Renal cortical epithelial cell (primary cell): ENCODE measurements around the gene IFT25. TPM values are rescaled to one million over a fixed set of nuclear protein-coding genes. Genes with fewer than 3 reads are reported as not detected.
"Not testable (repeated sequence)": the region's sequence is repeated elsewhere in the genome, so short reads cannot be mapped to it uniquely, and the experiment has no call there.

Experiments
- DNase-seq: peaks from one replicate; pipeline ENCODE4 v3.0.0-alpha.2; 2011; ENCODE audit warnings: low read depth
- total RNA-seq: library from RNA; depleted of rRNA; stranded (reverse); fragments of >200 nt; gene quantifications from 2 replicates; pipeline ENCODE4 v1.2.3, GENCODE V29; 2014

The IFT25 gene
- total RNA-seq = 20.5 and 23.7 TPM in 2 replicates

- DNase-seq = peak; percentile 67
Measured at GRCh38 chr1:53945433-53946251, at the start of gene IFT25. Gene IFT25 (minus strand): TSS chr1:53945699. CDS start chr1:53940082, 5,617 bp downstream.

- DNase-seq = not testable (repeated sequence)
Measured at GRCh38 chr1:53994516-53994915, 49.0 kb upstream of the IFT25 start.

DNA sequence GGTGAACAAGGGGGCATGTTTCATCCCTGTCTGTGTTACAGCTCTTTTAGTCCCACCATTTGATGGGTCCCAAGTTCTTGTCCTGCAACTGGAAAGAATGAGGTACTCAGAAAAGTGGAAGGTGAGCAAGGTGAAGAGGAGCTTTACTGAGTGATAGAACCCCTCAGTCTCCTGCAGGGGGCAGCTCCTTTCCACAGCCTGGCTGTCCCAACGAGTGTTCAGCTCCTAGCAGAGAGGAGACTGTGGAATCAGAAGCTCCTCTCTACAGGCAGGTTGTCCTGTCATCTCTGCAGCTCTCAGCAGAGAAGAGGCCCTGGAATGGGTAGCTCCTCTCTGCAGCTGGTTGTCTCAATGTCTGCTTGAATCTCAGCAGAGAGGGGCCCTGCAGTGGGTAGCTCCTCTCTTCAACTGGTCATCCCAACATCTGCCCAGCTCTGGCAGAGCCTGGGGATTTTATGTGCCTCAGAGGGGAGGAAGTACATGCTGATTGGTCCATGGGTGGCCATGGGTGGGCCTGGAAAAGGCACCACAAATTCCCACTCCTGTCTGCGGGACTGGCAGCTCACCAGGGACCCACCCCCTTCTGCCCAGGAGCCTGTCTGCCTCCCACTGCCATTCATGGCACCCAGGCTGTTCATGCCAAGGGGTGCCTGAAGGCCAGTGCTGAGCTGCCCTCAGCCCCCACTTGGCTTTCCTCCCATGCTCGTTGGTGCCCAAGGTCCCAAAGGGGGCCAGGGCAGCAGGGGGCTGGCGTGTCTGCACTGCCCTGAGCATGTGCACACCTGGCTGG, 46.8 kb upstream of the IFT25 start:
- no peak for DNase-seq

- peak; percentile 22 for DNase-seq
Measured at GRCh38 chr1:53987880-53988279, 42.4 kb upstream of the IFT25 start.

- no peak for DNase-seq
Measured at GRCh38 chr1:53986458-53986857, 41.0 kb upstream of the IFT25 start.

DNA sequence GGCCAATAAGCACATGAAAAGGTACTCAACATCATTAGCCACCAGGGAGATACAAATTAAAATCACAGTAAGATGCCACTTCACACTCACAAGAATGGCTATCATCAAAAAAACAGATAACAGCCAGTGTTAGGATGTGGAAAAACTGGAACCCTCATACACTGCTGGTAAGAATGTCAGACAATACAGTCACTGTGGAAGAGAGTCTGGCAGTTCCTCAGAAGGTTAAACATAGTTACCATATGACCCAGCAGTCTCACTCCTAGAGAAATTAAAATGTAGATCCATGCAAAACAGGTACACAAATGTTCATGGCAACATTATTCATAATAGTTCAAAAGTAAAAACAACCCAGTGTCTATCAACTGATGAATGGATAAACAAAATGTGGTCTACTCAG, 39.2 kb upstream of the IFT25 start:
- DNase-seq = no peak

GRCh38 chr1:53982763-53983104, 37.2 kb upstream of the IFT25 start:
- DNase-seq = peak; percentile 91

DNA sequence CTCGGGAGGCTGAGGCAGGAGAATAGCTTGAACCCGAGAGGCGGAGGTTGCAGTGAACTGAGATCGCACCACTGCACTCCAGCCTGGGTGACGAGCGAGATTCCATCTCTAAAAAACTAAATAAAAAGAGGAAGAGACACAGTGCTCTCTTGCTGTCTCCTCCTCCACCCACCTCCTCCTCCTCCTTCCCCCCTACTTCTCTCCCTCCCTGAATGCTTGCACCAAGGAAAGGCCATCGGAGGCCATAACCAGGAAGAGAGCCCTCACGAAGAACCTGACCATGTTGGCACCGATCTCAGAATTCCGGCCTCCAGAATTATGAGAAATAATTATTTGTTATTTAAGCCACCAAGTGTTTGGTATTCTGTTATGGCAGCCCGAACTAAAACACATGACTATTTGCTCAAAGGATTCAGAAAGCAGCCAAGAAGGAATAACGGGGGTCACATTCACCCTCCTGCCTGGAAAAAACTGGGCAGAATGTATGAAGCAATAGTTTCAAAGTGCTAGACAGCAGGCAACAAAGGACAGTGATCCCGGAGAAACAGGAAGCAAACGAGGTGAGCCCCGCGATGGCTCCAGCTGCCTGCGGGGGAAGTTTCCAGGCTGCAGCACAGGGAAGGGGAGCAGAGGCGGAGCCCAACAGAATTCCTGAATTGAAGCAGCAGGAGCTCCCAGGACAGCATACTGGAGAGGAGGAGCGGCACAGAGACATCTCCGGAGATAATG, 36.7 kb upstream of the IFT25 start:
- peak; percentile 75 for DNase-seq

GRCh38 chr1:53981220-53981619, 35.7 kb upstream of the IFT25 start:
- DNase-seq = peak; percentile 93

DNA sequence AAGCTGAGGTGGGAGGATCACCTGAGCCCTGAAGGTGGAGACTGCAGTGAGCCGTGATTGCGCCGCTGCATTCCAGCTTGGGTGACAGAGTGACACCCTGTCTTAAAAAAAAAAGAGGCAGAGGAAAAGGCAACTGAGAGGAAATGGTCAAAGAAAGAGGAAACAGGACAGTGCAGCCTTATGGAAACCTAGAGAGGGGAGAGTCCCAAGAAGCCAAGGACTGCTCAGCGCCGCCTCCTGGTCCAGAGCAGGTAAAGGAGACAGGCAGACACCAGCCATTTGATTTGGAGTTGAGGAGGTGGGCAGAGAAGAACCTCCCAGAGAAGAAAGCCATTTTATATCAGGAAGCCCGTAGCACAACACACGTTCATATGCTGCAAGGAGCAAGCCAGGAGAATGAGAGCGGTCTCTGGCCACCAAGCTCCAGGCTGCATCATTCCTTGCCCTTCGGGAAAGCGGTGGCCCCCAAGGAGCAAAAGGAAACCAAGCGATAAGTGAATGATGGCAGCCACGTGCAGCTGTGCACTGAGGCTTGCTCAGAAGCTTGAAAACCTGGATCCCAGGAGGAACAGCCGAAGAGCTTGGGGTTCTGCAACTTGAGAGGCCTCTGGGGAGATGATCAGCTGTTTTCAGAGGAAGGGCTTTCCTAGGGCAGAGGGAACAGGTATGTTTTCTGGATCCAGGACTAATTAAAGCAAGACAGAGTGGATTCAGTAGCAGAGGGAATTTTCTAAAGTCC, 34.4 kb upstream of the IFT25 start:
- no peak for DNase-seq

DNA sequence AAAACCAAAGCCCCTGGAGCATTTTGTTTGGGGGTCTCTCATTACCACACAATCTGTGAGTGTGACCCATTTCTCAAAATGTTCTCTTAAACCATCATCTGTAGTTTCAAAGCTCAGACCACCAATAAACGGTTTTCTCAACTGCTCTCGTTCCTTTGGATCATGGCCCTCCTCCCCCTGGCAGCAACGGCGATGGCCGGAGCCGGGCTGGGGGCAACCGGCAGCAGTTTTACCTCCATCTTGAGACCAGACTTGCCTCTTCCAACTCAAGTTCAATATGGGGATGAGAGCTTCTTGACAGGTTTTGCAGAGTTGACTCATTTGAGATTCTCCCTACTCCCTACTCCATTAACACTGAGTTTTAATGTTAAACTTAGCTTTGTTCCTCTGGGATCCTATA, 30.4 kb upstream of the IFT25 start:
- DNase-seq = no peak

GRCh38 chr1:53971718-53972117, 26.2 kb upstream of the IFT25 start:
- DNase-seq = no peak

DNA sequence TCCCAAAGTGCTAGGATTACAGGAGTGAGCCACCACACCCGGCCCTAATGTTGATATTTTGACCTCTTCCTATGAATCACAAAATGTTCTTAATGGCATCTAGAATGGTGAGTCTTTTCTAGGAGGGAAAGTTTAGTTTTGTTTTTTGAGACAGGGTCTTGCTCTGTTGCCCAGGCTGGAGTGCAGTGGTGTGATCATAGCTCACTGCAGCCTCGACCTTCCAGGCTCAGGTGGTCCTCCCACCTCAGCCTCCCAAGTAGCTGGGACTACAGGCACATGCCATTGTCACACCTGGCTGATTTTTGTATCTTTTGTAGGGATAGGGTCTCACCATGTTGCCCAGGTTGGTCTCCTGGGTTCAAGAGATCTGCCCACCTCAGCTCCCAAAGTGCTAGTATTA, 23.8 kb upstream of the IFT25 start:
- DNase-seq = not testable (repeated sequence)

DNA sequence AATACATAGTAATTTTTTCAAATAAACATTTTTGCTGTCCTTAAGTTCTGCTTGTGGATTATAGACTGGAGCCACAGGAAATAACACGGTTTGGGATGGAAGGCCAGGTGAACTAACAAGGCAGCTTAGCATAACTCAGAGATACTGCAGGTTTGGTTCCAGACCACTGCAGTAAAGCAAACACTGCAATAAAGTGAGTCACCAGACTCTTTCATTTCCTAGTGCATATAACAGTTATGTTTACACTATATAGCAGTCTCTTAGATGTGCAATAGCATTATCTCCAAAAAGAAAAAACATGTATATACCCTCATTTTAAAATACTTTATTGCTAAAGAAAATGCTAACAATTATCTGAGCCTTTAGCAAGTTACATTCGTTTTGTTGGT, 22.6 kb upstream of the IFT25 start:
- DNase-seq = peak; percentile 61

- DNase-seq = no peak
Measured at GRCh38 chr1:53967409-53968124, 22.1 kb upstream of the IFT25 start.

GRCh38 chr1:53966794-53967193, 21.3 kb upstream of the IFT25 start:
- DNase-seq = no peak

DNA sequence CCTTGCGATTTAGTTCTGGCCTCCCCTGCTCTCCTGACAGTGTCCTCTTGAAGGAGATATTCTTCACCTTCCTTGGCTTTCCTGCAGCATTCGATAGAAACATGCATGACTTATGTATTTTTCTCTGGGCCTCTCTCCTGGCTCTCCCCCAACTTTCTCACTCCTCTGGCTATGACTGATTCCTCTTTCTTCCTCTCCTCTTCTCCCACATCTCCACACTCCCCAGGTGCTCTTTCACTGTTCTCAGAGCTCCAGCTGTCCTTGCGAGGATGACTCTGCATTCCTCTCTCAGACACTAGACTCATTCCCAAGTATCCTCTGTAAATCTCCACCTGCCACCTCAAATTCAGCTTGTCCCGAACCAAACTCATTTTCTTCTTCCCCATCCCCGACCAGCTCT, 18.6 kb upstream of the IFT25 start:
- DNase-seq = no peak

- DNase-seq = no peak
Measured at GRCh38 chr1:53963460-53963859, 18.0 kb upstream of the IFT25 start.

GRCh38 chr1:53962395-53962794, 16.9 kb upstream of the IFT25 start:
- no peak for DNase-seq

DNA sequence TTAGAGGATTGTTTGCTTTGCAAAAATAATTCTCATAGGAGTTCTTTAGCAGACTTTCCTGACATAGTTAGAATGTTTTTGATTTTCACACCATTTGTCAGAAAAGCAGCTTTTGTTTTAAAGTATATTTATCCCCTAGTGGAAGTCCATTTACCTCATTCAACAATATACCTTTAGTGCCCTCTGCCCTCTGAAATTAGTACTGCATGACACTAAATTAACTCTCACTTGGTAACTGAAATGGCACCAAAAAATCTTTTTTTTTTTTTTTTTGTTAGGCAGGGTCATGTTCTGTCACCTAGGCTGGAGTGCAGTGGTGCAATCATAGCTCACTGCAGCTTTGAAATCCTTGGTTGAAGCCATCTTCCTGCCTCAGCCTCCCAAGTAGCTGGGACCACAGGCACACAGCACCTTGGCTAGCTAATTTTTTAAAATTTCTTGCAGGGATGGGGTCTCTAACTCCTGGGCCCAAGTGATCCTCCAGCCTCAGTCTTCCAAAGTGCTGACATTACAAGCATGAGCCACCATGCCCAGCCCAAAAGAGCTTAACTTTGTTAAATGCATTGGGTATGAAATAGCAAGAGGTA, 14.3 kb upstream of the IFT25 start:
- peak; percentile 39 for DNase-seq
